ENCODE measurements around the gene RALGPS1.

The RALGPS1 gene

DNA sequence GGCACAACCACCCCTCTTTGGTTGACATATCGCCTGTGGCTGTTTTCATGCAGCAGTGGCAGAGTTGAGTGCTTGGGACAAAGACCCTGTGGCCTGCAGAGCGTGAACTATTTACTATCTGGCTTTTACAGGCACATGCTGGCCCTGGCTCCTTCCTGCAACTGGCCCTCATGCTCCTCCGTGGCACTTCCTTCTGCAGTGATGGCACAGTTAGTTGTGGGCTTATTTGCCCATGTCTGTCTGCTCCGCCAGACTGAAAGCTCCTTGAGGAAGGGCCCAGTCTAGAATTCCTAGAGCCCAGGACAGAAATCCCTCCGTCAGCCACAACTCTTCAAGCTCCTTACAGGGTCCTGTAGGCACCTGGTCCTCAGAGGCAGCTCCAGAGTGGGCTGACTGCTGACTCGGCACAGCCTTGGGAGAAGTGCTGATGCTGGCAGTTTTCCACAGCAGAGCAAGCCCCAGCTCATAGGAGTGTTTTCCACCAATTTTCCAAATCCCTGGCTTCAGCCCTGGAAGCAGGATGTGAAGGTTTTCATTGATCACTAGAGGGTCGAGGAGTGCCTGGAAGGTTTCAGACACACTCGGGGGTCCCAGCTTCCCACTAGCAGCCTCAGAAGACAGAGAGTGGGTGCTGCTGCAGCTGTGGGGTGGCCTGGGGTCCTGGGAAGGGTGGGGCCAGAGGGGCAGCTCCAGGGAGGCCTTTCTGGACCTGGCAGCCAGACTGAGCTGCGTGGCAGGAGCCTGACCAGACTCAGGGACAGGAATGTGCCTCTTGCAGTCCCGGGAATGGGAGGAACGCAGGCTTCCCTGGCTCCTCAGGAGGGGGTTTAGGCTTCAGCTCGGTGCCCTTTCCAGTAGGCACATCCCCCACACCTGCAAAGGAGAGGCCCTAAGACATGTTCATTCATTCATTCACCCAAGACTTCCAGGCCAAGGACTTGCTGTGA lies 264.4 kb downstream of the RALGPS1 start:
- no peak for DNase-seq

DNA sequence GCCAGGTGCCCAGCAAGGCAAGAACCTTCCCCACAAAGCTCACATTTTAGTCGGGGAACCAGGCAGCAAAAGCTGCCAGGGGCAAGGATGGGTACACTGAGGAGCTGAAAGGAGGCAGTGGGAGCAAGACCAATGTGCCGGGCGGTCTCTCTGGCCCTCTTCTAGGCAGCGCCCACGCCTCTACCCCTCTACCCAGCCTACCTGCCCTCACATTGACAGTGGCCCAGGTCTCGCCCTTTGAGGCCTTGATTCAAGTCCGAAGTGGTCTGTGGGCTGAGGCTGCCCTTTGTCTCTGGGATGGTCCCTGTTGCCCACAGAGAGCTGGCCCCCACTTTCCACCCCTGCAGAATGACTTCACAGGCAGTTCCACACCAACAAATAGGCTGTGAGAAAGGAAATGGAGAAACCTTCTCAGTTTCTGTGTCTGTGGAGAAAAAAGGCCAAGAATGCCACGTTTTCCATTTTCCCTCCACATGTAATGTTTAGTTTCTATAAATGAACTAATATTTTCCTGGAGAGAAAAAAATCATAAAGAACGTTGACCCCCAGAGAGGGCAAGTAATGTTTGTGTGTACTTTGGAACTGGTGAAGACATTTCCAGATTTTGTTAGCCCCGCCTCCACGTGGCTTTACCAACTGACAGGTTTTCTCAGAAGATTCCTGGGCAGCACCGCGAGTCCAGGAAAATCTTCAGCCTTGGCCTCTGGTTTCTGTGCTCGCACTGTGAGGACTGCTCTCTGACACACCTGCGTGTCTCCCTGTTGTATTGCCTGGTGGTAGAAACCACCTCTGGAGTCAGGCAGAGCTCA lies 265.3 kb downstream of the RALGPS1 start:
- no peak for DNase-seq

DNA sequence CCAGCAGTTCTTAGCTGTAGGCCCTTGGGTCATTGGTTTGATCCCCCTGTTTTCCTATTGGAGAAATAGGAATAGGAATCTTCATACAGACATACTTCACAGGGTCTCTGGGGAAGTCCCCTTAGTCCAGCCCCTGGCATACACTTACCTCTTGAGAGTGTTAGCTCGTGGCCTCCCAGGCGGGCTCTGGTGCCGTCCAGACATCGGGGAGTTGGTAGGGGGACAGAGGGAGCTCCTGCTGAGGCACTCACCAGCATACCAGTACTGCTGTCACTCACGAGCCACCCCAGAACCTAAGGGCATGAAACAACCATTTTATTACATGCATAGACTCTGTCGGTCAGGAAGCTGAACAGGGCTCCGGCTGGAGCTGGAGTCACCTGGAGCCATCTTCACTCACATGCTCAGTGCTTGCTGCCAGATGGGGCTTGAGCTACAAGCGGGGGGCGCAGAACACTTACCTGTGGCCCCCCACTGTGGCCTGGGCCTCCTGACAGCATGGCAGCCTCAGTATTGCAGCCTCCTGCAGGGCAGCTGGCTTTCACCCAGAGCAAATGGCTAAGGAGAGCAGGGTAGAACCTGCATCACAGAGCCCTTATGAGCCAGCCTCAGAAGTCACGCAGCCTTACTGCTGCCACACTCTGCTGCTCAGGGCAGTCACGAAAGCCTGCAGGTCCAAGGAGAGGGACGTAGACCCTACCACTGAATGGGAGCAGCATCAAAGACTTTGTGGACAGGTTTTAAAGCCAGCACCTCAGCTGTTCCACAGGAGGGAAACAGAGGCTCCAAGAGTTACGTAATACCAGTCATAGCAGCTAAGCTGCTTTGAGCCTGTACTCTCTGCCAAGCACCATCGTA lies 266.1 kb downstream of the RALGPS1 start:
- no peak for DNase-seq

DNA sequence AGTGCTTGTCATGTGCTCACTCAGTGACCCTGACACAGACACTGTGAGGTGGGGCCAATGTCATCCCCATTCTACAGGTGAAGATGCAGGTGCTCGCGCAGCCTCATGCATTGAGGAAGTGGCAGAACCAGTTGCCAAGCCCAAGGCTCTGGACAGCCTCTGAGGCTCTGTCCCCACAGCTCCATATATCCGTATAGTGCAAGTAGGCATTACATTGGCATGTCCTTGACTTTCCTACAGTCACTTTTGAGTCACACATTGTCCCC lies 266.7 kb downstream of the RALGPS1 start:
- no peak for DNase-seq

DNA sequence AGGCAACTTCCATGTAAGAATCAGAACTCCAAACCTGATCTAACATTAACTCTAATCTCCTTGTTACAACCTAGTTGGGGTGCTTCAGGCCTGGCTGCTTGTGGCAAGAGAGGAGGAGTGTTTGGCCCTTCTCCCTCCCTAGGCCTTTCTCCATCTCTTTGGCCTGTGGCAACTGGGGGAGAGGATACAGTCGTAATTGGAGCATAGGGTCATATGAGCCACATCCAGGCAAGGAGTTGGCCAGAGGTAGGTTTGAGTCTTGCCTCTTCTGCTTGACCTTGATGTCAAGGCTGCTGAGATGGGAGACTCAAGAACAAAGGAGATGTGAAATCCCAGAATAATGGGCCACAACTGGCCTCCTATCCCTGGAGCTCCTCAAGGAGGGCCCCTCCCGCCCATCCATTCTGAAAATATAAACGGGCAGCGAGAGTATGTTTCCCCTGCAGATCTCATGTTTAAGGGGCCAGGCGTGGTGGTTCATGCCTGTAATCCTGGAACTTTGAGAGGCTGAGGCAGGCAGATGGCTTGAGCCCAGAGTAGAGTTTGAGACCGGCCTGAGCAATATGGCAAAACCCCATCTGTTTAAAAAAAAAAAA lies 267.1 kb downstream of the RALGPS1 start:
- no peak for DNase-seq

DNA sequence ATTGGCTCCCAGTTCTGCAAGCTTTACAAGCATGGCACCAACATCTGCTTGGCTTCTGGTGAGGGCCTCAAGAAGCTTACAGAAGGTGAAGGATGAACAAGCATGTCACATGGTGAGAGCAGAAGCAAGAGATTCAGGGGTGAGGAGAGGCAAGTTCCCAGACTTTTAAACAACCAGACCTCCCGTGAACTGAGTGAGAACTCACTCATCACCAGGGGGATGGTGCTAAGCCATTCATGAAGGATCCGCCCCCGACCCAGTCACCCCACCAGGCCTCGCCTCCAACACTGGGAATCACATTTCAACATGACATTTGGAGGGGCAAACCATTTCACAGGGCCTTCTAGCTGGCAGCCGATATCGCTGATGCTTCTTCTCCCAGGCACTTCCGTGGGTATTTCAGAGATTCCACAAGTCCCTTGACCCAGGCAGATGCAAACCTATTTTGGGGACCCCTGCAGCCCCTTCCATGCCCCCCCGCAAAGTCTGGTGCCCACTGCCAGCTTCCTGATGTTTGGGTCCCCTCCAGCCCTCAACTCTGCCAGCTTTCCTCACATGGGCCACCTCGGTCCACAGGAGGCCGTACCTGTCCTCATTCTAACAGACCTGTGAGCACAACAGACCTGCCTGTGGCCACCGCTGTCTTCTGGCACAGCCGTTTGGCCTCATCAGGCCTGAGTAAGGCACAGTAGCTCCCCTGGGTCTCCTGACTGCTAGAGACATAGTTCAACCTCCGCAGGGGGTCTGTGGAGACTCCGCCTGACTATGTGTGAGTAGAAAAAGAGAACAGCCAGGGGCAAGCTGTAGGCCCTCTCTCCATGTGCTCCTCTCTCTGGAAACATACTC lies 268.5 kb downstream of the RALGPS1 start:
- DNase-seq: no peak

DNA sequence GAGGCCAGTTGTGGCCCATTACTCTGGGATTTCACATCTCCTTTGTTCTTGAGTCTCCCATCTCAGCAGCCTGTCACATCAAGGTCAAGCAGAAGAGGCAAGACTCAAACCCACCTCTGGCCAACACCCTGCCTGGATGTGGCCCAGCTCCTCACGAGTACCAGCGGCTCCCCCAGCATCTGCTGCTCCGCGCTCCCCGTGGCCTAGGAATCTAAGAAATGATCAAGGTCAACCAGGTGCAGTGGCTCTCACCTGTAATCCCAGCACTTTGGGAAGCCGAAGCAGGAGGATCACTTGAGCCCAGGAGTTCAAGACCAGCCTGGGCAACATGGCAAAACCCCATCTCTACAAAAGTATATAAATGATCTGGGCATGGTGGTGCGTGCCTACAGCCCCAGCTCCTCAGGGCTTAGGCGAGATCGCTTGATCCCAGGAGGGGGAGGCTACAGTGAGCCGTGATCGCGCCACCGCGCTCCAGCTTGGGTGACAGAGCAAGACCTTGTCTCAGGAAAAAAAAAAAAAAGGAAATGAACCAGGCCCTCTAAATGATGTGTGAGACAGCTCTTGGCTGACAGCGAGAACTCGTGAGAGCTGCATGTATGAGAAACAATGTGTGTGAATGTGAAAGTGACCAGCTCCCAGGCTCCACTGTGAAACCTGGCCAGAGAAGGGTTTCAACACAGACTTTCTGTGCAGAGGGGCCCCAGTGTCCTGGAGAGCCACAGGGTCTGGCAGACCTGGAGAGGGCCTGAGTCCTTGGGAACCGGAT lies 269.4 kb downstream of the RALGPS1 start:
- DNase-seq: no peak

DNA sequence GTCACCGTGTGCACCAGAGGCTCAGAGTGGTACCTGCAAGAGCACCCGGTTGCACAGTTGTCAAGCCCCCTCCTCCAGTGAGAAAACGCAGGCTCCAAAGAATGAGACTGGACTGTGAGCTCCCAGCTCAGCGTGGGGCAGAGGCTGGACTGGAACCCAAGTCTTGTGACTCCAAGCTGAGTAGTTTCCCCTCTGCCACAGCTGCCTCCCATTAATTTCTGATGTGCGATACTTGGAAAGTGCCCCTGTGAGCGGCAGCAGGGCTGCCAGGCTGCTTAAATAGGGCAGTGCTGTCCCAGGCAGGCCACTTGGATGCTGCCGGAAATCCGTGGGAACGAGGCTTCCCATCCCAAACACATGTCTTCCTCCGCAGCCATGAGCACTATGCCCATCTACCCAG lies 270.1 kb downstream of the RALGPS1 start:
- no peak for DNase-seq

DNA sequence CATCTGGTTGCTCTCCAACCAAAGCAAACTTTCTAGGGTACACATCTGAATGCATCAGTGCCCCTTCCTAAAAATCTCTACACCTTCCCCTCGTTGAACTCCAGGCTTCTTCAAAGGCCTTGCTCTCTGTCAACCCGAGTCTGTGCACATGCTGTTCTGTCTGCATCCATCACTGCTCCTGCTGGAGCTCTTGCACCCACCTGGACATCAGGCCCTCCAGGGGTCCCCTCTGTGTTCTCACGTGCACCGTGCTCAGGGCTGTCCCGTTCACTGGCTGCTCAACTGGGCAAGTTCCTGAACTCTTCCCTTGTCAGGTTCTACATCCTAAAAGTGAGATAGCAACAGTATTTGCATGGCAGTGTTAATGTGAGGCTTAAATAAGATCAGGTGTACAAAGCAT lies 270.6 kb downstream of the RALGPS1 start:
- DNase-seq: no peak

DNA sequence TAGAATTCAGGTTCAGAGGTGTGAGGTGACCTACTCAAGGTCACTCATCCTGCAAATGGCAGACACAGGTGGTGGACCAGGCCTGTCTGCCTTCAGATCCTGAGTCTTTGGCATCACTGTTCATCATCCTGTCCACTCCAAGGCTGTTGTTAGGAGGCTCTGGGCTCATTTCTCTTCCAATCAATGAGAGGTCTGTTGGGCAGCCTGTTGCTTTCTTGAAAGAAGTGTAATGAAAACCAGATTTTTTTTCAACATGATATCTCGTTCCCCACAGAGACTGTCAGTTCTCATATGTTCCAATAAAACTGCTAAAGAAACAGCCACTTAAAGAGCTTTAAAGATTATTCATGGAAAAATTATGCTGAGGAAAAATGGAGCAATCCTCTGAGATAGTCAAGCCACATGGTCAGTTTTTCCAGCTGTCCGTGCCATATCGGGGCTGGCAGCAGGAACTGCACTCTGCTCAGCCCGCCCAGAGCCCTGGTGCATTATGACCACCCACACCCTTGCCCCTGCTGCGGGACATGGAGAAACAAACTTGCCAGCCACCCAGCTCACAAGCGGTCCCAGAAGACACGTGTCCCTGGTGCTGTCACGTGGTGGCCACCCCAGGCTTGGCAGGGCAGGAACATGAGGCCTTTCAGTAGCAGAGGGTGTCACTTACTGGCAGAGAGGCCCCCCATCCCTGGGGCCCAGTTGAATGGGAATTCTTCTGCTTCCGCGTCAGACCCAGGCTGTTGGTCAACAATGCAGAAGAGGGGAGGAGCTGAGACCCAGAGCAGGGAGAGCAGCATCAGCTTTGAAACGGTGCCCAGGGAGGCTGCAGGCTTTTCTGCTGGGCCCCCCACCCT lies 271.6 kb downstream of the RALGPS1 start:
- no peak for DNase-seq

DNA sequence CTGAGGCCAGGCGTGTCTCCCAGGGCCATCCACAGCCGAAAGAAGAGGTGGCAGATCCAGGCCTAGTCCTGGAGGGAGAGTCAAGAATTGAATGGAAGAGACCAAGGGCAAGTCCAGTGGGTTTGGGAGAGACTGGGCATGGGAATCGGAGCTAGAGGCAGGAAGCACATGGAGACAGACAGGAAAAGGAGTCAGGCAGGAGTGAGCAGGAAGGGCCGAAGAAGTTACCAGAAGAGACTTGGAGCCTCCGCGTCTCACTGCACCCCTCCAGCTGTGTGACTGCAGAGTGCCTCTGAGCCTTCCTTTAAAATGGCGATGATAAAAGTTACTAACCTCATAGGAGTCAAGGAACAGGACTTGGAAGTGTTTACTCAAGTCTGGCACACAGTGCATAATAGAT lies 272.2 kb downstream of the RALGPS1 start:
- no peak for DNase-seq

DNA sequence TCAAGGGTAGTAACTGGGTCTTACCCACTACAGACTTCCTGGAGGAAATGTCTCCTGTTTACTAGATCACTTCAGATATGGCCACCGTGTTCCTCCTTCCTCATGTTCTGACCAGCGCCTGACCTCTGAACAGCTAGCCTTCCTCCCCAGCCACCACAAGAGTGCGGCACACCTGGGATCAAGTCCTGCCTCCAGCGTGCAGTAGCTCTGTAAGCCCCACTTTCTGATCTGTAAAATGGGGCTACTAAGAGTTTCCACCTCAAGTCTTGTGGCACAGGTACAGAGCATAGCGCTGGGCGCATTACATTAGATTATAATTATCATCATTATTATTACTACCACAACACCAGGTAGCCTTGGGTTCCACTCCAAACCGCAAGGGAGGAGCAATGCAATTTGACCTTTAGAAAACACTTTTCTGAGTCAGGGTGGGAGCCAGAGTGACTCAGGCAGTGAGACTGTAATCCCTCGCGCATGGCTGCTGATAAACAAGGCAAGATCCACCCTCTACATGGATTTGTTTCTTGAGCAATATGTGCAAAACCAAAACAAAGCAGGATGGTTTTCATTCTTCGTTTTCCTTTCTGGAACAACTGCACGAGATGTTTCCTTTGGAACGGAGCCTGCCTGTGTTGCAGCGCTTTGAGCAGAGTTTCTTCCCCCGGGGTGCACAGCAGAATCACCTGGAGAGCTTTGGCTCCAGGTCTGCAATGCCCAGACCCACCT lies 272.8 kb downstream of the RALGPS1 start:
- DNase-seq: peak; percentile 94

DNA sequence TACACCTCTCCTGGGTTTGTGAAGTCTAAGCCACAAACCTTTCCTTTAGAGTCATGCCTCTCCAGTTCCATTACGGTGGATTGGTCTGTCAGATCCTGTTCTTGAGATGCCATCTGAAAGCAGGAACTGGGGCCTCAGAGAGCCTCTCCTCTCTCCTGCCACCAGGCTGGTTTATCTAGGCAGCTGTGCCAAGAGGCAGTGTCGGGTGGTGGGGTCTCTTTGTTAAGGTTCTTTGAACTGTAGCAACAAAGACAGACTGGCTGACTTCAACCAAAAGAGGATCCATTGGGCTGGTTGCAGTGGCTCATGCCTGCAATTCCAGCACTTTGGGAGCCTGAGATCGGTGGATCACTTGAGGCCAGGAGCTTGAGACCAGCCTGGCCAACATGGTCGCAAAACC lies 273.8 kb downstream of the RALGPS1 start:
- no peak for DNase-seq

DNA sequence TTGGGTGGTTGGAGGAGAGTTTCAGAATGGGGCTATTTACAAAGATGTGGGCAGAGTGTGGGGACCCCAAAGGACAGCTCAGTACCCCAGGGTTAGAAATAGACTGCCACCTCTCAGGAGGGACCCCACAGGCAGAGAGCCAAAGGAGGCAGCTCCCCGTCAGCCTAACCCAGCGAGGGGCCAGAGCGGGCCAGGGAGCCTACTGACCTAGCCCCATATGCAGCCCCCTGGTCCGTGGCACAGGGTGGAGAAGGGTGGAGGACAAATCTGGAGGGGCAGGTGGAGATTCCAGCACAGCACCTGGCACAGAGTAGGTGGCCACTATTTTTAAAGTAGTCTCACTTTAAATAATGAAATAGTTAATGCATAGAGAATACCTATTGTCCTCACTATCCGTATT lies 275.0 kb downstream of the RALGPS1 start:
- DNase-seq: no peak

DNA sequence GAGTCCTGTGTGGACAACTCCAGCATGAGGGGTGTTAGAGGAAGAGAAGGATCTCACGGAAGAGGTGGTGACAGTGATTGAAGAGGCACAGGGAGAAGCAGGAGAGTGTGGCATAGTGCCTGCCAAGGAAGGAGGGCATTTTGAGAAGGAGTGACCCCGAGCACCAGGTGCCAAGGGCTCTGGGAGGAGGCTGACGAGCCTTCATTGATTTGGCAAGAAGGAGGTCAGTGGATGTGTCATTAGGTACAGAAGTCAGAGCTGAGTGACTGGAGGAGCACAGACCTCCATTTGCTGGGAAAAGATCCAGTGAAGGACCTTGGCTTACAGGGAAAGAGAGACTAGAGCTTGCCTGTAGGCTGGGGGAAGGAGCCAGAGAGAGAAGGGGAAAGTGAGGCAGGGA lies 278.2 kb downstream of the RALGPS1 start:
- DNase-seq: no peak

DNA sequence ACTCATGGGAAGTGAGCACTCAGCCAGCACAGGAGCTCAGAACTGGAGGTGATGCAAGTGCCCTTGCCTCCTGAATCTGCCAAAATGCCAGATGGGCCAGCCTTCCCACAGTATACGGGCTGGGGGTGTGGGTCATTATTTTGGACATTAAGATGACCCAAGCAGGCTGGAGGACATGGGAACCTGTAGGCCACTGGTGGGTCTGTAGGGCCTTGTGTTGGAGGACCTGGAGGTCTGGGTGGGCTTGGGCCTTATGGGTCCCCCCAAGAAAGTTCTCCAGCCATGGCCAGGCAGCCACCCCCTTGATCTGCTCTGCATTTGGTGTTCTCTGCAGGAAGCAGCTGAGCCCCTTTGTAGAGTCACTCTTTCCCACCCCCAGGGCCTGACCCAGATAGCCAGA lies 278.9 kb downstream of the RALGPS1 start:
- DNase-seq: no peak

DNA sequence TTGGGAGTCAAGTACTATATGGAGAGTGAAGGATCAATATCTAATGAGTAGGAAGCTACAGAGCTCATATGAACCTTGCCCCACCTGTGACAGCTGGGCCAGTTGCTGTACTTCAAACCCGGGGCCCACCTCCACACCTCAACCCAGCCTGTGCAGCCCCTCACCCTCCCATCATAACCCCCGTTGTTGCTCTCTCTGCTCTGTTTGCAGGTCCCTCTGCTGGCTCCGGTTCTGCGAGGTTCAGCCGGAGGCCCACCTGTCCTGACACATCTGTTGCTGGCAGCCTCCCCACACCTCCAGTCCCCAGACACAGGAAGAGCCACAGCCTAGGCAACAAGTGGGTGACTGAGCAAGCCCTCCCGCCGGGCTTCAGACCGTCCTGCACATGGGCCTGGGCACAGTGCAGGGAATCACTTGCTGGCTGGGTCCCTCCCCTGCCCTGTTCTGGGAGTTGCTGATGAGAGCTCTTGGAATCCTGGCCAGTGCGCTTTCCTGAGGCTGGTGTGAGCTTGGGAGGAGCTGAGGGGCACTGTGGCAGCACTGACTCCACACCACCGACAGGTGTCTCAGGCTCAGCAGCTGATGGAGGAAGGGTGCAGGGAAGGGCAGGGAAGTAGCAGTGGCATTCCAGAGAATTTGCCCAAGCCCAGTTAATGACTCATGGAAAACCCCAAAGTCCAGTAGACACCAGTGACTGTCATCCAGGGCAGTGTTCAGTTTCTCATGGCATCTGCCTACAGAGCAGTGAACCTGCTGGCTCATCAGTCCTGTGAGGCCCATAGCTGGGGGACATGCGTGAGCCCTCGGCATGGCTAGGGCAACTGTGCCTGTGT lies 280.5 kb downstream of the RALGPS1 start:
- DNase-seq: peak; percentile 18

DNA sequence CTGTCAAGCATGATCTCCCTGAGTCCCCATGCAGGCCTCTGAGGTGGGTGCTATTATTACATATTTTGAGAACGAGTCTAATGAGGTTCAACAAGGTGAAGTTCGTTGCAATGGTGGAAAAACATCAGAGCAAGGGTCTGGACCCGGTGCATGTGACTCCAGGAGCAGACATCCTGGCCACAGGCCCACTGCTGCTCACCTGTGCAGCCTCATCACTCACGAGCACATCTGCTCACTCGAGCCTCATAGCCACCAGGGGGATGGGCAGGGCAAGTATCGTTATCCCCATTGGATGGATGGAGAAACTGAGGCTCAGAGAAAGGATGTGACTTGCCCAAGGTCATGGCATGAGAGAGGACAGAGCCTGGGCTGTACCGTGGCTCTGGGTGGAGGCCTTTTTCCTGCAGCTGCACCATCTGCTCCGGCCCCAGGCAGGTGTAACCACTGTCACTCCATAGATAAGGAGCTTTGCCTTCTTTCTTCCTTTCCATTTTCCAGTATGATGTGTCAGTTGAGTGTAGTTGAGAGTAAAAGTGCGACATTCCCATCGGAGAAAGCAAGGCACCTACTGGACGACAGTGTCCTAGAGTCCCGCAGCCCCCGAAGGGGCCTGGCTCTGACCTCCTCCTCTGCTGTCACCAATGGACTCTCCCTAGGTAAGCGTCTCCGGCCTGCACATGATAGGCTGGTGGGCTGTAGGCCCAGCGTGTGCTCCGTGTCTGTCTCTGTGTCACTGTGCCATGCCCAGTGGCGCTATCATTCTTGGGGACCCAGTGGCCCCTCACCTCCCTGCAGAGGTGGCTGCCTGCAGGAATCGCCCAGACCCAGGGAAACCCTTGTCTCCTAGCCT lies 281.6 kb downstream of the RALGPS1 start:
- DNase-seq: no peak
